Measurements from ENCODE around the gene AGPAT4.
"Not testable (repeated sequence)": the region's sequence is repeated elsewhere in the genome, so short reads cannot be mapped to it uniquely, and the experiment has no call there.

The AGPAT4 gene

DNA sequence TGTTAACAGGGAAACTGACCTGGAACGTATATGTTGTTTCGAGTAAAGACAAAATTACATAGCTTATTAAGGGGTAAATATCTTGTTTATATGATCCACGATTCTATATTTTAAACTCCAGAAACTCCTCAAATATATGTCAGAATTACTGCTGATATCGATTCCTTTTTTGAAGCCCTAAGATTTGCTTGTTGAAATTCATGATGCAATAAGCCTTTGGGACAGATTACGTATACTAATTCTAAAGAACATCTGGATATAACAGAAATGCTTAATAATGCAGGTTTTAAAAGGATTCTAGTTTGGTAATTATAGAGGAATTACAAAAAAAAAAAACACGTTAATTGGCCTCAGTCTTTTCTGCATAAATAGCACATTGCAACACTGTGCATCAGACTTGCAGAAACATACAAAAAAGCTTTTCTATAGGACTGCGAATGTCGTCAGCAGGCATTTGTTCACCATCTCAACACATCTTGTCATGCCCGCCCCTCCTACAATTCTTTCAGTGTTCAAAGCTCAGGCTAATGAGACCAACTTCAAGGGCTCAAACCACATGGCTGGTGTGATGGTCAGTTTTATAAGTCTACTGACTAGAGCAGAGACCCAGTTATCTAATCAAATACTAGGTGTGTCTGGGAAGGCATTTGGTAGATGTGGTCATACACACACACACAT lies 74.9 kb downstream of the AGPAT4 start:
- no peak for DNase-seq

DNA sequence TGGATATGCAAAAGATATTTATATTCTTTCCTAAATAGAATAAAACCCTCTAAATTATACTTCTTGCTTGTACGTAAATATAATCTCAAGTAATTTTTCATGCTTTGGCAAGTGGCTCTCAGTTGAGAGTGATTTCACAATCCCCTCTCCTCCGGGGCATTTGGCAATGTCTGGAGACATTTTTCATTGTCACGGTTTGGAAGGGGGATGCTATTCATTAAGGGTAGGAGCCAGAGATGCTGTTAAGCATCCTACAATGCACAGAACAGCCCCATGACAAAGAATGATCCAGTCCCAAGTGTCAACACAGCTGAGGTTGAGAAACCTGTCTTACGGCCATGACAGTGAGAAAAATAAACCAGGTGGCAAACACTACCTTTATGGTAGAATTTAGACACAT lies 75.7 kb downstream of the AGPAT4 start:
- DNase-seq = no peak

DNA sequence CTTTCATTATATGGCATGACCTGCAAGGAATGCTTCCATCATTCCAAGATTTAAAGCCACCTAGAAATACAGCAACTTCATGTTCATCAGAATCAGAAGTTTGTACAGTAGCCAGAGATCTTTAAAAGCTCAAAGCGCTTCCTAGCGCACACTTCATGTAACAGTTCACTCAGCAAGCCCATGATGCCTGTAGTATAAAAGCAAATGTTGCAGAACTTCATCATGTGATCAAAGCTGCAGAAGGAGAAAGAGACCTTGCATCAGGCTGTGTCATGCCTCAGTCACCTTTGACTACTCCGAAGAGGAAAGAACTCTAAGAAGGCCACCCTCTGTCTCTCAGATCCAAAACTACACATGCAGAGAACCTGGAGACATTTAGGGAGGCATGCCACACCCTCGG lies 78.5 kb downstream of the AGPAT4 start:
- DNase-seq = no peak

DNA sequence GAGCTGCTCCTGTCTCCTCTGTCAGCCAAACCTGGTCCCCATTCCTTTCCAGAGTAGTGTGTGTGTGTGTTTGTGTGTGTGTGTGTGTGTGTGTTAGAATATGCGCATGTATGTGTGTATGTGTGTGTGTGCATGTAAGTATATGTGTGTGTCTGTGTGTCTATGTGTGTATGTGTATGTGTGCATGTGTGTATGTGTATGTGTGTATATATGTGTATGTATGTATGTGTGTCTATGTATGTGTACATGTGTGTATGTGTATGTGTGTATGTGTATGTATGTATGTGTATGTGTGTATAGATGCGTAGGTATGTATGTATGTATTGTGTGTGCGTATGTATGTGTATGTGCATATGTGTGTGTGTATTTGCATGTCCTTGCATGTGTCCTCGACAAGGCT lies 79.5 kb downstream of the AGPAT4 start:
- no peak for DNase-seq

DNA sequence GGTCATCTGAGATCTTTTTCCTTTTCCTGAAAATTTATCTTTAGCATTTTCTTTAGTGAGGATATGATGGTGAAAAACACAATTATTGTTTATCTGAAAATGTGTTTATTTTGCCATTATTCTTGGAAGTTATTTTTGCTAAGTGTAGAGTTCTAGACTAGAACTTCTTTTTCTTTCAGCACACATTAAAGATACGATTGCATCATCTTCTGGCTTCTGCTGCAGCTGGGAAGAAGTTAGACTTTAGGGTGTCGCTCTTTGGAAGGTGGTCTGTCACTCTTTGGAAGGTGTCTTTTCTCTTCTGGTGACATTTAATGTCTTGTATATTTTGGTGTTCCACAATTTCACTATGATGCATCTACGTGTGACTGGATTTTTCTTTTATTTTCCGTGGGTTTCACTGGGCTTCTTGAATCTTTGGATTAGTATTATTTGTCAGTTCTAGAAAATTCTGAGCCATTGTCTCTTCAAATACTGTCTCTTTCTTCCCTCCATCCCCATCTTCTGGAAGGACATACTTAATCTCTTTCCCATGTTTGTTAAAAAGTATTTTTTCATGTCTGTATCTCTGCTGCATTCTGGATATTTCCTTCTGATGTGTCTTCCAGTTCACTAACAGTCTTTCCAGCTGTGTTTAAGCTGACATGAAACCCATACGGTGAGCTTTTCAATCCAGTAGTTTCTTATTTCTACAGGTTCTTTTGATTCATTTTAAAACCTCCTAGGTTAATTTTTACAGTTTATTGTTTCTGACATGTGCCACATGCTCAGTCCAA lies 81.0 kb downstream of the AGPAT4 start:
- DNase-seq = no peak

DNA sequence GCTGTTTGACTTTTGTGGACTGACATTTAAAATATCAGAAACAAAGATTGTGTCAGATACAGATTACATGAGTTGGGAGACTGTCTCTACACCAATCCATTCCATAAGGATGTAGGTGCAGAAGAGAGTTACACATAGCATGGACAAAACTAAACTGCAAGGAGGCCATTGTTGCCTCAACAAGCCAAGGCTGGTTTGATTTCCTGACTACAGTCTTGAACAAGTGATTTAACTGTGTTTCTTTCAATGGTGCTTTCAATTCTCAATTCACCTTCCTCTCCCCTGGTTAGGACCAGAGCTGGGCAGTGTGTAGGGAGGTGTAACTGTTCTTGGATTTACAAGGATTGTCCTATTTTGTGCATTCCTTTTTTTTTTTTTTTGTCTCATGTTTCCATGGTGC lies 82.2 kb downstream of the AGPAT4 start:
- DNase-seq = no peak

DNA sequence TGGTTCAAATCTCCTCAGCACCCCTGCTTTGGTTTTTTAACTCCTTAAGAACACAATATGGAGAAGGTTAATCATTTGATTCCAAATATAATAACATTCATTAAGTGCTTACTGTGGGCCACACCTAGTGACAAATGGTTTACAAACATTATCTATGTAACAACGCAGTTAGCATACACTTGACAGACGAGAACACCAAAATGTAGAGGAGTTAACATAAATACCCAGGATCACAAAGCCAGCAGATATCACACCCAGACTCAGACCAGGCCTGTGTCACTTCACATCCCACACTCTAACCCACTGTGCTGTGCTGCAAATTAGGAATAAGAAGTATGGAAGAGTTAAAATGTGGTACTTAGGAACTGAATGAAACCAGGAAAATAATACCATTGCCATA lies 82.9 kb downstream of the AGPAT4 start:
- no peak for DNase-seq

DNA sequence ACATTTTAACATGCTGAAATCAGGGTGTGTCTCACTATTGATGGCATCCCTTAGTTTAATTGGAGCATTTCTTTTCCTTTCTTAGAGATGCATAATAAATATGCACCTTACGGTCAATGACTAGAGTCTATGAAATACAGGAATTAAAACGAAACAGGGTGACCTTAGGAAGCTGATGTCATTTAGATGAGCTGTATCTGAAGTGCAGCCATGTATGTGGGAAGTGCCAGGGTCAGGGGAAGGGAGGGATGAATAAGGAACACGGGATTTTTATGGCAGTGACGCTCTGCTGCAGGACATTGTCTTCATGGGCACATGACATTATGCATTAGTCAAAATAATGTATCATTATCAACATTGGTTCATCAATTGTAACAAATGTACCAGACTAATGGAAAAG lies 84.0 kb downstream of the AGPAT4 start:
- DNase-seq = no peak

DNA sequence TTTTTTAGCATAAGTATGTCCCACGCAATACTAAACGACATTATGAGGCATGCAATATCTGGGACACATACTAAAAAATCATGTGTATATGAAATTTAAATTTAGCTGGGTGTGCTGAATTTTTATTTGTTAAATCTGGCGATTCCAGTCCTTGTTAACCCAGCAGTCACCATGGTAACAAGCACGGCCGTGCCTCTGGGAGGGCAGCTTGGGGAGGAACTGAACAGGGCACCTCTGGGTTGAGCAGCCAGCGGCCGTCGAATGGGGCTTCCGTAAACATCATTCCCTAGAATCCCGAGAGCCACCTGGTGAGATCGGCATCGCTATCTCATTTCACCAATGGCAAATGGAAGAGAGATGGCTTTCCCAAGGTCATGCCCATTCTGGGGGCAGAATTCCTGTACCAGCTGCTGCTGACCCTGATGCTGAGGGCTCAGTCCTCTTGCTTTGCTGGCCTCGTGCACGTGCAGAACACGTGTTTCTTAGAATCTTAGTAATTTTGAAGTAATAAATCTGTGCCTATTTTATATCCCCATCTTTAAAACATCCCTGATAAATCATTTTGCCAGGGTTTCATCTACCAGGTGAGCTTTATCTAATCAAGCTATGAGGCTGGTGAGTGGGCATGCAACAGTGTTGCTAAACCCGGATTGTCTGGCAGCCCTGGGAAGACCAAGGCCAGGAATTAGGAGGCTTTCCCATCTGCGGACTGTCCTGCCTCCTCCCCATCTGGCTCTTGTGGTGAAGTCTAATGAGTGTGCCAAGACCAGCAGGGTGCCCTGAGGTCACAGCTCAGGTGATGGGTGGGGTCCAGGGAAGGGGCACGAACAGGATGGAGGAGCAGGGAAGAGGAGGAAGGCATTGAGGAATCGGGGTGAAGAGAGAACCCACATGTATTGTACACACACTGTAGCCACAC lies 85.1 kb downstream of the AGPAT4 start:
- DNase-seq = no peak

DNA sequence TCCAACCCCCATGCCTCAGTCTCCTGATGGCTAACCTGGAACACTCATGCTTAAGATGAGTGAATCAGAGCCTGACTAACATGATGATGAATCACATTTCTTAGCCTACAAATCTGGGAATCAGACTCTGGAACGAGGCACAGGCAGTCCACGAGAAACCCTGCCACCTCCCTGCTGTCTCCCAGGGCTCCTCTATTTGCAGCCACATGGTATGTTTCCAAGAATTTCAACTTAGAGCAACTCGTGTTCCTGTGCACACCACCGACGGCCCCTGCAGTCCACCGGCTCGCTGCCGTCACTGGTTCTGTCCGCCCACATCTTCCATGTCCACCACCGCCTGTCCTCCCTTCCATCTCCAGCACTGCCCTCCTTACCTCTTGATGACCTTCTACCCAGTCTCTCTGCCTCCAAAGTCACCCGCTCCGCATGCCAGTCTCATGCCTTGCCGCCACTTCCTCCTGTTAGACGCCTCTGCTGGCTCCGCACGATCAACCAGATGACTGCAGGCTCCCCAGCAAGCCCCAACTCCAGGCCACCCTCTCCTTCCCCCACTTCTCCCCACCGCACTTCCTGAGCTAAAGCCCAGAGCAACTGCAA lies 87.6 kb downstream of the AGPAT4 start:
- no peak for DNase-seq

DNA sequence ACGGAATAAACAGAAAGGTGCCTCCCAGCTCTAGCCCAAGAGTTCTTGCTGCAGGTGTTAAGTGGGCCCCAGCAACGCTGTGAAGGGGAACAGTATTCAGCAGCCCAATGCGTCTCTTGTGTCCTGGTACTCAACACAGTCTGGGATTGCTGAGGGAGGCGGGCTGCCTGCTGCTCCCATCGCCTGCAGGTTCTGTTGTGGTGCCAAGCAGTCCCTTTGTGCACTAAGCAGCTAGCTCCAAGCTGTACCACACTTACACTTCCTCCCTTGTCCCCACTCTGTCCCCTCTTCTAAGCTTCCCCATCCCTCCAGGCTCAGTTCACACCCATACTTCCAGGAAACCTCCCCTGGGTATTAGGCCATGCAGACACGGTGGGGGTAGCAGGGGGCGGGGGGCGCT lies 92.7 kb downstream of the AGPAT4 start:
- DNase-seq = no peak

DNA sequence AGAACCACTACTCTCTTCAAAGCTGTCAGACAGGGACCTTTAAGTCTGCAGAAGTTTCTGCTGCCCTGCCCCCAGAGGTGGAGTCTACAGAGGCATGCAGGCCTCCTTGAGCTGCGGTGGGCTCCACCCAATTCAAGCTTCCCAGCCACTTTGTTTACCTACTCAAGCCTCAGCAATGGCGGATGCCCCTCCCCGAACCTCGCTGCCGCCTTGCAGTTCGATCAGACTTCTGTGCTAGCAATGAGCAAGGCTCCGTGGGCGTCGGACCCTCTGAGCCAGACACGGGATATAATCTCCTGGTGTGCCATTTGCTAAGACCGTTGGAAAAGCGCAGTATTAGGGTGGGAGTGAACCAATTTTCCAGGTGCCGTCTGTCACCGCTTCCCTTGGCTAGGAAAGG lies 95.7 kb downstream of the AGPAT4 start:
- not testable (repeated sequence) for DNase-seq

DNA sequence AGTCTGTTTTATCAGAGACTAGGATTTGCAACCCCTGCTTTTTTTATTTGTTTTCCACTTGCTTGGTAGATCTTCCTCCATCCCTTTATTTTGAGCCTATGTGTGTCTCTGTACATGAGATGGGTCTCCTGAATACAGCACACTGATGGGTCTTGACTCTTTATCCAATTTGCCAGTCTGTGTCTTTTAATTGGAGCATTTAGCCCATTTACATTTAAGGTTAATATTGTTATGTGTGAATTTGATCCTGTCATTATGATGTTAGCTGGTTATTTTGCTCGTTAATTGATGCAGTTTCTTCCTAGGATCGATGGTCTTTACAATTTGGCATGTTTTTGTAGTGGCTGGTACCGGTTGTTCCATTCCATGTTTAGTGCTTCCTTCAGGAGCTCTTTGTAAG lies 97.4 kb downstream of the AGPAT4 start:
- DNase-seq = not testable (repeated sequence)

DNA sequence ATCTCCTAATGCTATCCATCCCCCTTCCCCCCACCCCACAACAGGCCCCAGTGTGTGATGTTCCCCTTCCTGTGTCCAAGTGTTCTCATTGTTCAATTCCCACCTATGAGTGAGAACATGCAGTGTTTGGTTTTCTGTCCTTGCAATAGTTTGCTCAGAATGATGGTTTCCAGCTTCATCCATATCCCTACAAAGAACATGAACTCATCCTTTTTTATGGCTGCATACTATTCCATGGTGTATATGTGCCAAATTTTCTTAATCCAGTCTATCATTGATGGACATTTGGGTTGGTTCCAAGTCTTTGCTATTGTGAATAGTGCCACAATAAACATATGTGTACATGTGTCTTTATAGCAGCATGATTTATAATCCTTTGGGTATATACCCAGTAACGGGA lies 101.1 kb downstream of the AGPAT4 start:
- DNase-seq = not testable (repeated sequence)

DNA sequence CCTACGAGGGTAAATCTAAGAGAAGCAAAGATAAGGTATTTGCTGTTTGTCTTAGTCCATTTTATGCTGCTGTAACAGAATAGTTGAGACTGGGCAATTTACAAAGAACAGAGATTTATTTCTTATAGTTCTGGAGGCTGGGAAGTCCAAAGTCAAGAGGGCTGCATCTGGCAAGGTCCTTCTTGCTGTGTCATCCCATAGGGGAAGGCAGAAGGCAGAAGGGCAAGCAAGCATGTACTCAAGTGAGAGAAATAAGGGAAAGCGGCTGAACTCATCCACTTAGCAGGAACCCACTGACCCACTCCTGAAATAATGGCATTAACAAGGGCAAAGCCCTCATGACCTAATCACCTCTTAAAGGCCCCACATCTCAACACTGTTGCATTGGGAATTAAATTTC lies 102.7 kb downstream of the AGPAT4 start:
- no peak for DNase-seq

DNA sequence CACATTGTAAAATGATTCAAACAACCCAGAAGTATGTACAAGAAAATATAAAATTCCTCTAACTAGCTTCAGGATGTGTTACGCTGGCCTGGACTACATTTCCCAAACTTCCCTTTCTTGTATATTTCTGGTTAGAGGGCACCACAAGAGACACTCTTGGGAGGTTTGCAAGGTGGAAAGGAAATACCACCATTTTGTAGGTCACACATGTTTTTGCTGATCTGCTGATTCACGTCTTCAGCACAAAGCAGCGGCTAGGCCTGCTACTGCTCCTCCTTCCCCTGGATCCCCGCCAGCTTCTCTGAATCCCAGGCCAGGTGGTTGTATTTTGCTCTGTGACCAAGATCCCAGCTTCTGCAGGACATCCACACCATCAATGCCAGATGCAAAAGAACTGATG lies 104.2 kb downstream of the AGPAT4 start:
- DNase-seq = no peak

DNA sequence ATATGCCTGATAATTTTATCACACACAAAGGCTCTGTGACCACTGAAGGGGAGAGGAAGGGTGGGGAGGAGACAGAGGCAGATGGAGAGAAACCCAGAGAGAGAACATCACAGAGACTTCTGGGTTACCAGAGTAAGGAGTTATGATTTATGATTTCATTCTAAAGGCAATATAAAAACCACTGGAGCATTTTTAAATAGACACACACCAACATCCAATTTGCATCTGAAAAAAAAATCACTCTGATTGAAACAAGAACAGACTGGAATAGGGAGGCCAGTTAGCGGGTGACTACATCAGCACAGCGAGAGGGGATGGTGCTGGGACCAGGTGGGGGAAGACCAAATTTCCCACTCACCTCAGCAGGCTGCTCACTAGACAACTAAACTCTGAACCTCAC lies 104.8 kb downstream of the AGPAT4 start:
- no peak for DNase-seq

DNA sequence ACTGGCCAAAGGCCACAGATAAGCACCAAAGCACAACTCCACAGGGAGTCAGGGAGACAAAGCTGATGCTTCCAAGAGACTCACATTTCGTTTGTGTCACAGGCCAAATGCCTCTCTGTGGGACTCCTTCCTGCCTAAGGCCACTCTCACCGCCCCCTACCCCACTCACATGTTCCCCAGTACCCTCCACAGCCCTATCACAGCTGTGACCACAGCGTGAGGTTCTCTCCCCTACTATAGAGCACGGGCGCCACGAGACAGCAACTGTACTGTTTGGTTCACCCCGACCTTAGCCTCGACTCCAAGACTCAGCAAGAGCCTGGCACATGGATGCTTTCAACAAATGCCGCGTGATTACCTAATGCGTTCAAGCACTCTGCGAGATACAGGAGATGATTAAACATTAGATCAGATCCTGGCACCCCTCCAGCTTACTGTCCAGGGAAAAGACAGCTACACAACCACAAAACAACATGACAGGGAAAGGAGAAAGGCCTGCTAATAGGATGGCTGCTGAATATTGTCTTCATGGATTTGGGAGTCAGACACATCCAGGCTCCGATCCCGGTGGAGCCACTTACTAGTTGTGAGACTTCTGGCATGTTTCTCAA lies 105.5 kb downstream of the AGPAT4 start:
- DNase-seq = no peak

DNA sequence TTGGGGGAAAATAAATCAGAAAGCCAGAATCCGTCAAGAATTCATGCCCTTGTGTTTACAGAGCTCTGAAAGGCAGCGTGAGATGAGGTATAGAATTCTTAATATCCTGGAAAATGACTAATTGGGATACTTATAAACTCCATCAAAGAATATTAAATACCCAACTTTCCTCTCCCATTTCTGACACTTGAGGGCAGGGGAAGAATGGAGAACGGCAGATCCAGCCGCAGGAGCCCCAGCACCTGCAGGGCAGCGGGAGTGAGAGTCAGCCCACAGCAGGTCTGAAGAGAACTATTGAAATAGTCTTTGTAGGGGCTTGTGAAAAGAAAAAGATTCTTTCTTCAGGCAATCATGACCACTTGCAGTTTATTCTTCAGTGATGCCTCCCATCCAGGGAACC lies 107.2 kb downstream of the AGPAT4 start:
- no peak for DNase-seq

DNA sequence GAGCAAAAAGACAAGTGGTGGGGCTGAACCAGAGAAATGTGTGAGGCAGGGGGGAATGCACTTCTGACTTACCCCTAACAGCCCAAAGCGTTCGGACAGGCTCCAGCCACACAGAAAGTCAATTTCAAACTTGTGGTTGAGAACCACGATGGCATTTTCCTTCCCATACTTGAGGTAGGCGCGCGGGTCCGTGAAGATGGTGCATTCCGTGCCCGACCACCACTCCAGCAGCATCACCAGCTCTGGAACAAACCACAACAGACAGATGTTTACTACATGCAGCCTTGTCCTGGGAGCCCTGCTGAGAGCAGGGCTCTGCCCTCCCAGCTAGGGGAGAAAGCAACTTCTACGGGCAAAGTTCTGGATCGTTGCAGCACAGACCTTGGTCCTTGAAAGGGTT lies 107.7 kb downstream of the AGPAT4 start:
- DNase-seq = no peak

DNA sequence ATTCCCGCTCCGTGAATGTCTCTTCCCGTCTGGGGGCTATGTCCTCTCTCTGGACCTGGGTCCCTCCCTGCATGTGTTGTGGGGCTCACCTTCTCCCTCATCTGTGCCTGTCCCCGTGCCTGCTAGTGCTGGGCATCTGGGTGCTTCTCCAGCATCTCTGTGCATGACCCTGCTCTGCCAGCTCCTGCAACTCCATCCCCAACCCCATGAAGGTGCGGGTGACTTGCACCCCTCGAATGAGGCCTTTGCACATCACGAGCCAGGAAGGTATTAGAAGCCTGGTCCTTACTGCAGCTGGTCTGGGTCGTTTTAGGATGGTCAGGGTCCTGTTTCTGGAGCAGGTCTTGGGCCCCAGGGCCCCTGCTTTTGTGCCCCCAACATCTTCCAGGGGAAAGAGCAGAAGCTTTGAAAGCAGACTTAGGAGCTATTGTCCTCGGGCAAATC lies 109.7 kb downstream of the AGPAT4 start:
- no peak for DNase-seq

DNA sequence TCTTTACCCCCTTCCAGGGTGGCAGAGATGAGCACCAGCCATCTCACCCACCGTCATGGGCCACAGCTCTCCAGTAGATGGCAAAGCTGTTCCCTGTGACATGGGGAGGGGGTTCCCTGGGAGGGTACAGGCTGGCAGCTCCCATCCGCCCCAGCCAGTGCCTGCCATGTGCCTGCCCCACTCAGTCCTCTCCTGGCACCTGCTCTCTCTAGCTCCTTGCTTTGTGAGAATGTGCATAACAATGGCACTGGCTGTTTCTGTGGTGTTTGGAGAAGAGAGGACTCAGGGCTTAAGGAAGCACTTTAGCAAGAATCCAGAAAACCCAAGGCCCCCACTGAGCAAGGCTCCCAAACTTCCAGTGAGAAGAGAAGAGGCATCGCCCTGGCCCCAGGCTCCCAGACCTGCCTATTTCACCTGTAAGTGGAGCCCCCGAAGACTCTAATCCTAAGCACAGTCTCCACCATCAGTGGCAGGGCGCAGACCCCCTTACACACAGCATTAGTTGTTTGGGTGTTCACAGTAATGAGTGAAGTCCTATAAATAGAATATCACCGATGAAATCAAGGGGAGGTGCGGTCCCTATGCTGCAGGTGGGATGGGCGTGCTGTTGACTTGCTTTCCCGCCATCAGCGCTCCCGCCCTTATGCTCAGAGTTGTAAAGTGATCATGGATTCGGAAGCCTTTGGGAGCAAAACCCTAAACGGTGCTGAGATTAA lies 110.2 kb downstream of the AGPAT4 start:
- no peak for DNase-seq
